AG09309 (cell line): ENCODE results near the gene TMEM107.

ENCODE experiments used
- DNase-seq: peaks from one replicate; pipeline ENCODE4 v3.0.0-alpha.2; 2010; ENCODE audit warnings: low read depth
- H3K4me3 ChIP-seq: 2 replicates; pipeline ENCODE4 v1.5.1; 2011; ENCODE audit warnings: mild to moderate bottlenecking, low read depth, low read length, moderate library complexity; ENCODE audit not compliant: control insufficient read depth
- CTCF ChIP-seq: IDR thresholded peaks from 2 replicates; pipeline ENCODE4 v1.5.1; 2011; ENCODE audit warnings: mild to moderate bottlenecking, low read depth, low read length, inconsistent platforms; ENCODE audit not compliant: insufficient read depth, control insufficient read depth; ENCODE audit errors: missing control alignments

Gene TMEM107

GRCh38 chr17:8128125-8128784 is 47.9 kb downstream of the TMEM107 start:
- no peak overlapping the region for H3K4me3 ChIP-seq
- TF ChIP-seq CTCF, result no peak
- DNase-seq, result no peak

GRCh38 chr17:8126491-8127066 is 49.6 kb downstream of the TMEM107 start:
- no peak for TF ChIP-seq CTCF
- H3K4me3 ChIP-seq, result peak overlapping the region; percentile 49
- DNase-seq, result no peak

GRCh38 chr17:8125947-8126490 is 50.2 kb downstream of the TMEM107 start:
- no peak for TF ChIP-seq CTCF
- DNase-seq, result no peak
- H3K4me3 ChIP-seq, result peak overlapping the region; percentile 49

- peak overlapping the region; percentile 49 for H3K4me3 ChIP-seq
- DNase-seq, result no peak
- no peak for TF ChIP-seq CTCF
Observed at GRCh38 chr17:8125154-8125946, 50.8 kb downstream of the TMEM107 start.

- peak overlapping the region; percentile 65 for H3K4me3 ChIP-seq
- no peak for DNase-seq
- no peak for TF ChIP-seq CTCF
Observed at GRCh38 chr17:8124350-8125153, 51.6 kb downstream of the TMEM107 start.

- peak within 1 kb of the TSS; percentile 65 for H3K4me3 ChIP-seq
- no peak for TF ChIP-seq CTCF
- DNase-seq, result no peak
Observed at GRCh38 chr17:8123695-8124349, 52.4 kb downstream of the TMEM107 start, which contains the start of gene HES7. TSS of gene HES7 (minus strand) at chr17:8124106. CDS start at chr17:8124084, 22 bp downstream.
